OCI-LY7 (cell line): Measurements from ENCODE around the gene OR2AP1.

Experiments
- EZH2phosphoT487 ChIP-seq: fragments of 200-600 bp; sonication (generic); IDR thresholded peaks from 2 replicates; pipeline ENCODE4 v1.6.1; 2018; ENCODE audit warnings: low read depth, borderline replicate concordance, mild to moderate bottlenecking, mixed run types, antibody characterized with exemption, low read length, moderate library complexity, mixed read lengths
- TF ChIP-seq, protein P1 (sequence below): fragments of 200-600 bp; sonication (generic); conservative IDR thresholded peaks from 2 replicates; pipeline ENCODE4 v1.5.1; 2014; ENCODE audit warnings: mild to moderate bottlenecking, antibody characterized with exemption, low read length, moderate library complexity, mixed read lengths

DNA sequence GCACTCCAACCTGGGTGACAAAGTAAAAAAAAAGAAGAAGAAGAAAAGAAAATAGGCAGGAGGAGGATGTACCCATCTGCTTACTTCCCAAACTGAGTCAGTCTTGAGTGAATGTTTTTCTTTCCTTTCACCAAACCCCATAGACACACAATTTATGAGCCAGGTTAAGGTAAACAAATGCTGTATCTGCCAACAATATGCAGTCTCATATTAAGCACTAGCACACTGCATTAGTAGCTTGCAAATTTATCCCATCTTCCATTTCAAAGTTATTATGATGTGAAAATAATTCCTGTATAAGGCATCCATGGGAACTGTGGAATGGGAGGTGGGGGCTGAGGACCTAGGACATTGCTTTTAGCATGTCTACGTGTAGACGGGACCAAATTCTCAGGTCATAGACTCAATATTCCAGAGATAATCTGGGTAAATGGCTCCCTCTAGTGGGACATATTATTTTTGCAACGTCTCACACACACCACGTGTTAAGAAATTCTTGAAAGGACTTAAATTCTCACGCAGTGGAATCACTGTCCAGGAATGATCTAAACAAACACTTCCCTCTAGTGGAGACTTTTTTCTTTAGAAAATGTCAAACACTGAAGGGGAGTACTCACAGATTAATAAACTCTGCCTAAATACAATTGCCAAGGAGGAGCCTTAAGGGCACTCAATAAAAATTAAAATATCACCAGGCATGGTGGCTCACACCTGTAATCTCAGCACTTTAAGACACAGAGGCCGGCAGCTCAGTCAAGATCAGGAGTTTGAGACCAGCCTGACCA is 47.3 kb downstream of the OR2AP1 start:
- TF ChIP-seq, protein P1, sequence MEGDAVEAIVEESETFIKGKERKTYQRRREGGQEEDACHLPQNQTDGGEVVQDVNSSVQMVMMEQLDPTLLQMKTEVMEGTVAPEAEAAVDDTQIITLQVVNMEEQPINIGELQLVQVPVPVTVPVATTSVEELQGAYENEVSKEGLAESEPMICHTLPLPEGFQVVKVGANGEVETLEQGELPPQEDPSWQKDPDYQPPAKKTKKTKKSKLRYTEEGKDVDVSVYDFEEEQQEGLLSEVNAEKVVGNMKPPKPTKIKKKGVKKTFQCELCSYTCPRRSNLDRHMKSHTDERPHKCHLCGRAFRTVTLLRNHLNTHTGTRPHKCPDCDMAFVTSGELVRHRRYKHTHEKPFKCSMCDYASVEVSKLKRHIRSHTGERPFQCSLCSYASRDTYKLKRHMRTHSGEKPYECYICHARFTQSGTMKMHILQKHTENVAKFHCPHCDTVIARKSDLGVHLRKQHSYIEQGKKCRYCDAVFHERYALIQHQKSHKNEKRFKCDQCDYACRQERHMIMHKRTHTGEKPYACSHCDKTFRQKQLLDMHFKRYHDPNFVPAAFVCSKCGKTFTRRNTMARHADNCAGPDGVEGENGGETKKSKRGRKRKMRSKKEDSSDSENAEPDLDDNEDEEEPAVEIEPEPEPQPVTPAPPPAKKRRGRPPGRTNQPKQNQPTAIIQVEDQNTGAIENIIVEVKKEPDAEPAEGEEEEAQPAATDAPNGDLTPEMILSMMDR: peak; percentile 98
- no peak for TF ChIP-seq EZH2phosphoT487
